HCT116 (cell line): ENCODE results near the gene BRINP3. TPM values are rescaled to one million over a fixed set of nuclear protein-coding genes. Genes with fewer than 3 reads are reported as not detected.

Experiments
- ATAC-seq: fragments of 200-7000 bp; cut with Tn5 transposase; 2 replicates; pipeline ENCODE4 v1.9.1; 2020; ENCODE audit warnings: mild to moderate bottlenecking, moderate library complexity
- BruUV-seq: library from RNA; stranded (reverse); fragments of 400-500 nt; replicated peaks from 2 replicates; lab custom pipeline; 2021; lab: Mats Ljungman, UMichigan
- CTCF ChIA-PET: fragments of 300-600 bp; sonication (Branson Sonifier 250); formaldehyde crosslinking; loops from one replicate; lab custom pipeline; 2021; ENCODE audit warnings: antibody characterized with exemption; lab: Charles Lee
- POLR2A ChIA-PET: fragments of 300-600, 350-600 bp; sonication (Branson Sonifier 250); formaldehyde crosslinking; loops from one replicate; lab custom pipeline; 2021; ENCODE audit warnings: antibody characterized with exemption; lab: Charles Lee
- RAD21 ChIA-PET, 2 experiments: fragments of 300-600 bp; sonication (Branson Sonifier 250); formaldehyde crosslinking; loops; one replicate each; lab custom pipeline; 2023; ENCODE audit warnings: low total read pairs in 2 of 2; ENCODE audit not compliant: uncharacterized antibody in 2 of 2, unreplicated experiment in 2 of 2, low non-redundant PET in 1 of 2; lab: Charles Lee
- DNase-seq: peaks from one replicate; pipeline ENCODE4 v3.0.0-alpha.2; 2010; ENCODE audit warnings: low read depth, low spot score
- H2AFZ ChIP-seq: fragments of 200-600 bp; shearing (Covaris generic), sonication (generic); 2 replicates; pipeline ENCODE4 v1.6.1; 2017; ENCODE audit warnings: low read depth, mixed run types, mixed read lengths, antibody characterized with exemption, low read length; ENCODE audit not compliant: poor library complexity, severe bottlenecking
- H3K27ac ChIP-seq: 2 replicates; pipeline ENCODE4 v1.5.1; 2012; ENCODE audit warnings: low read depth, low read length
- H3K27me3 ChIP-seq: fragments of 200-600 bp; sonication (generic); 2 replicates; pipeline ENCODE4 v1.6.1; 2016; ENCODE audit warnings: mixed run types, low read length, mixed read lengths; ENCODE audit not compliant: insufficient read depth
- H3K36me3 ChIP-seq, 2 experiments: fragments of 200-500 bp in 1 of 2; fragments of 200-600 bp in 1 of 2; sonication (Bioruptor generic) in 1 of 2; sonication (generic) in 1 of 2; 2 replicates each; pipeline versions ENCODE4 v1.5.1 to v1.6.1; 2014 to 2016; ENCODE audit warnings: low read length in 2 of 2, inconsistent platforms in 1 of 2, mixed read lengths in 1 of 2, mixed run types in 1 of 2; ENCODE audit not compliant: insufficient read depth in 2 of 2, control insufficient read depth in 1 of 2
- H3K4me1 ChIP-seq, 2 experiments: fragments of 200-600 bp in 1 of 2; sonication (generic) in 1 of 2; 2 replicates each; pipeline versions ENCODE4 v1.5.1 to v1.6.1; 2012 to 2017; ENCODE audit warnings: low read length in 2 of 2, inconsistent platforms in 1 of 2, mild to moderate bottlenecking in 1 of 2, mixed read lengths in 1 of 2, mixed run types in 1 of 2, moderate library complexity in 1 of 2; ENCODE audit not compliant: insufficient read depth in 2 of 2, control insufficient read depth in 1 of 2
- H3K4me2 ChIP-seq: fragments of 200-600 bp; sonication (generic); 2 replicates; pipeline ENCODE4 v1.6.1; 2017; ENCODE audit warnings: mixed run types, low read length, mixed read lengths
- H3K4me3 ChIP-seq, 2 experiments: fragments of 200-600 bp in 1 of 2; sonication (generic) in 1 of 2; replicated peaks in 1 of 2; 2 replicates each; pipeline ENCODE4 v1.5.1; 2011 to 2016; ENCODE audit warnings: low read length in 2 of 2, control low read depth in 1 of 2, low read depth in 1 of 2, mild to moderate bottlenecking in 1 of 2, mixed read lengths in 1 of 2, mixed run types in 1 of 2
- H3K79me2 ChIP-seq: fragments of 200-600 bp; sonication (generic); 2 replicates; pipeline ENCODE4 v1.6.1; 2017; ENCODE audit warnings: mild to moderate bottlenecking, mixed run types, low read length, moderate library complexity, mixed read lengths; ENCODE audit not compliant: insufficient read depth
- H3K9ac ChIP-seq: fragments of 200-600 bp; sonication (generic); 2 replicates; pipeline ENCODE4 v1.6.1; 2016; ENCODE audit warnings: low read length, mixed read lengths
- H3K9me2 ChIP-seq: fragments of 200-600 bp; sonication (generic), shearing (Covaris generic); 2 replicates; pipeline ENCODE4 v1.6.1; 2017; ENCODE audit warnings: mixed run types, mild to moderate bottlenecking, moderate library complexity; ENCODE audit not compliant: insufficient read depth
- H3K9me3 ChIP-seq, 2 experiments: fragments of 200-500 bp in 1 of 2; fragments of 200-600 bp in 1 of 2; sonication (Bioruptor generic) in 1 of 2; sonication (generic) in 1 of 2; 2 replicates each; pipeline ENCODE4 v1.6.1; 2014 to 2017; ENCODE audit warnings: low read length in 2 of 2, mixed read lengths in 2 of 2, inconsistent platforms in 1 of 2, low read depth in 1 of 2, mild to moderate bottlenecking in 1 of 2, mixed run types in 1 of 2, moderate library complexity in 1 of 2; ENCODE audit not compliant: control insufficient read depth in 1 of 2, insufficient read depth in 1 of 2
- H4K20me1 ChIP-seq: fragments of 200-600 bp; sonication (generic), shearing (Covaris generic); 2 replicates; pipeline ENCODE4 v1.6.1; 2017; ENCODE audit warnings: mixed run types, mild to moderate bottlenecking, moderate library complexity; ENCODE audit not compliant: insufficient read depth
- CEBPB ChIP-seq: IDR thresholded peaks from 2 replicates; pipeline ENCODE4 v1.6.1; 2012; ENCODE audit warnings: low read depth
- EGR1 ChIP-seq: IDR thresholded peaks from 2 replicates; pipeline ENCODE4 v1.6.1; 2012; ENCODE audit warnings: low read depth
- ELF1 ChIP-seq: IDR thresholded peaks from 2 replicates; pipeline ENCODE4 v1.6.1; 2012; ENCODE audit warnings: low read depth, borderline replicate concordance
- POLR2A ChIP-seq: IDR thresholded peaks from 2 replicates; pipeline ENCODE4 v1.7.0; 2011; ENCODE audit warnings: borderline replicate concordance; ENCODE audit not compliant: insufficient read depth, insufficient read length; ENCODE audit errors: extremely low read depth
- SIN3A ChIP-seq: IDR thresholded peaks from 2 replicates; pipeline ENCODE4 v1.6.1; 2012; ENCODE audit warnings: low read depth
- SP1 ChIP-seq: IDR thresholded peaks from 2 replicates; pipeline ENCODE4 v1.6.1; 2012; ENCODE audit warnings: low read depth
- SRF ChIP-seq: IDR thresholded peaks from 2 replicates; pipeline ENCODE4 v1.6.1; 2012; ENCODE audit warnings: low read depth
- ZFX ChIP-seq: fragments of 450-650 bp; IDR thresholded peaks from 2 replicates; pipeline ENCODE4 v1.6.1; 2017
- intact Hi-C: fragments of 100-400 bp; cut with micrococcal nuclease; formaldehyde crosslinking; loops from 2 replicates; pipeline ENCODE4 v1.10.0; 2022
- total RNA-seq: library from RNA; stranded (reverse); gene quantifications from one replicate; pipeline ENCODE4 v1.2.1, GENCODE V29; 2021; ENCODE audit not compliant: unreplicated experiment
- TF ChIP-seq, protein P1 (sequence below): IDR thresholded peaks from 2 replicates; pipeline ENCODE4 v1.6.1; 2012
- TF ChIP-seq, protein P2 (sequence below), 3 experiments: fragments of 200-600 bp in 1 of 3; sonication (generic) in 1 of 3; IDR thresholded peaks in 2 of 3; conservative IDR thresholded peaks in 1 of 3; 2 replicates each; pipeline ENCODE4 v1.5.1; 2012 to 2017; ENCODE audit warnings: low read depth in 2 of 3, low read length in 2 of 3, antibody characterized with exemption in 1 of 3, borderline replicate concordance in 1 of 3, control low read depth in 1 of 3, mild to moderate bottlenecking in 1 of 3, mixed read lengths in 1 of 3, mixed run types in 1 of 3, moderate library complexity in 1 of 3; ENCODE audit not compliant: insufficient read depth in 1 of 3
- TF ChIP-seq, protein P3 (sequence below): IDR thresholded peaks from 2 replicates; pipeline ENCODE4 v1.6.1; 2012

The BRINP3 gene
- total RNA-seq, 1 experiment from 2014 or later, result not detected

DNA sequence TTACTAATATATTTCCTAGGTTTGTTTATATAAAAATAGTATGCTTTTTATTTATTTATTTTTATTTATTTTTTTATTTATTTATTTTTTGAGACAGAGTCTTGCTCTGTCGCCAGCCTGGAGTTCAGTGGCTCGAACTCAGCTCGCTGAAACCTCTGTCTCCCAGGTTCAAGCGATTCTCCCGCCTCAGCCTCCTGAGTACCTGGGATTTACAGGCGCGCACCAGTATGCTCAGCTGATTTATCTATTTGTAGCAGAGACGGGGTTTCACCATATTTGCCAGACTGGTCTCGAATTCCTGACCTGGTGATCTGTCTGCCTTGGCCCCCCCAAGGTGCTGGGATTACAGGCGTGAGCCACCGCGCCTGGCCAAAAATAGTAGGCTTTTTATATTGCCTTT lies 33.2 kb downstream of the BRINP3 start:
- no peaks in the 10 kb centered on the region for H3K4me1 ChIP-seq
- H3K36me3 ChIP-seq, result no peaks in the 10 kb centered on the region
- H3K9me2 ChIP-seq, result no peaks in the 10 kb centered on the region
- TF ChIP-seq, protein P1, sequence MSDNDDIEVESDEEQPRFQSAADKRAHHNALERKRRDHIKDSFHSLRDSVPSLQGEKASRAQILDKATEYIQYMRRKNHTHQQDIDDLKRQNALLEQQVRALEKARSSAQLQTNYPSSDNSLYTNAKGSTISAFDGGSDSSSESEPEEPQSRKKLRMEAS, result no peak
- no peak for TF ChIP-seq ZFX
- TF ChIP-seq POLR2A, result no peak
- TF ChIP-seq EGR1, result no peak
- TF ChIP-seq, protein P2, sequence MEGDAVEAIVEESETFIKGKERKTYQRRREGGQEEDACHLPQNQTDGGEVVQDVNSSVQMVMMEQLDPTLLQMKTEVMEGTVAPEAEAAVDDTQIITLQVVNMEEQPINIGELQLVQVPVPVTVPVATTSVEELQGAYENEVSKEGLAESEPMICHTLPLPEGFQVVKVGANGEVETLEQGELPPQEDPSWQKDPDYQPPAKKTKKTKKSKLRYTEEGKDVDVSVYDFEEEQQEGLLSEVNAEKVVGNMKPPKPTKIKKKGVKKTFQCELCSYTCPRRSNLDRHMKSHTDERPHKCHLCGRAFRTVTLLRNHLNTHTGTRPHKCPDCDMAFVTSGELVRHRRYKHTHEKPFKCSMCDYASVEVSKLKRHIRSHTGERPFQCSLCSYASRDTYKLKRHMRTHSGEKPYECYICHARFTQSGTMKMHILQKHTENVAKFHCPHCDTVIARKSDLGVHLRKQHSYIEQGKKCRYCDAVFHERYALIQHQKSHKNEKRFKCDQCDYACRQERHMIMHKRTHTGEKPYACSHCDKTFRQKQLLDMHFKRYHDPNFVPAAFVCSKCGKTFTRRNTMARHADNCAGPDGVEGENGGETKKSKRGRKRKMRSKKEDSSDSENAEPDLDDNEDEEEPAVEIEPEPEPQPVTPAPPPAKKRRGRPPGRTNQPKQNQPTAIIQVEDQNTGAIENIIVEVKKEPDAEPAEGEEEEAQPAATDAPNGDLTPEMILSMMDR (IDR thresholded peaks at IDR 0.05 in 2 of 3, conservative IDR thresholded peaks at IDR 0.05 in 1 of 3; ENCODE audit: borderline replicate concordance in 1 of 3, insufficient read depth in 1 of 3, low read depth in 2 of 3, low read length in 2 of 3), result no peak
- TF ChIP-seq SIN3A, result no peak
- no peak for TF ChIP-seq CEBPB
- TF ChIP-seq SP1, result no peak
- TF ChIP-seq, protein P3, sequence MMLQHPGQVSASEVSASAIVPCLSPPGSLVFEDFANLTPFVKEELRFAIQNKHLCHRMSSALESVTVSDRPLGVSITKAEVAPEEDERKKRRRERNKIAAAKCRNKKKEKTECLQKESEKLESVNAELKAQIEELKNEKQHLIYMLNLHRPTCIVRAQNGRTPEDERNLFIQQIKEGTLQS, result no peak
- no peak for TF ChIP-seq ELF1
- no peak for TF ChIP-seq SRF
- no peaks in the 10 kb centered on the region for H3K27me3 ChIP-seq
- POLR2A ChIA-PET, result no interaction called here
- no peaks in the 10 kb centered on the region for H3K9me3 ChIP-seq
- intact Hi-C loops, result no loop called here
- H2AFZ ChIP-seq, result no peak overlapping the region
- ATAC-seq (no peak), DNase-seq (no peak)
- H3K4me3 ChIP-seq, result no peak overlapping the region
- CTCF ChIA-PET, result no interaction called here
- no peak overlapping the region for H3K9ac ChIP-seq
- H3K4me2 ChIP-seq, result no peak overlapping the region
- no peaks in the 10 kb centered on the region for H4K20me1 ChIP-seq
- no TSS peak for BruUV-seq
- H3K27ac ChIP-seq, result no peak overlapping the region
- RAD21 ChIA-PET, result no interaction called here
- no peaks in the 10 kb centered on the region for H3K79me2 ChIP-seq
